NCI-H2029 treated with DMSO at 0.1 percent for 48 hours (cell line): Measurements from ENCODE around the gene LDB2.
"Not testable (repeated sequence)": the region's sequence is repeated elsewhere in the genome, so short reads cannot be mapped to it uniquely, and the experiment has no call there.

ENCODE experiments used
- DNase-seq: peaks from one replicate; lab custom pipeline; 2025; lab: John Stamatoyannopoulos, UW

LDB2 gene

GRCh38 chr4:16596267-16596666, 302.2 kb downstream of the LDB2 start:
- no peak for DNase-seq

- no peak for DNase-seq
These were observed 304.3 kb downstream of the LDB2 start for GRCh38 chr4:16594128-16594527.

GRCh38 chr4:16593386-16593785, 305.1 kb downstream of the LDB2 start:
- no peak for DNase-seq

GRCh38 chr4:16591272-16591826, 307.1 kb downstream of the LDB2 start:
- DNase-seq: no peak

- DNase-seq: no peak
These were observed 307.6 kb downstream of the LDB2 start for GRCh38 chr4:16590797-16591196.

- no peak for DNase-seq
These were observed 309.8 kb downstream of the LDB2 start for GRCh38 chr4:16588651-16589050.

- no peak for DNase-seq
These were observed 310.3 kb downstream of the LDB2 start for GRCh38 chr4:16588149-16588548.

GRCh38 chr4:16585053-16585452, 313.4 kb downstream of the LDB2 start:
- DNase-seq: no peak

GRCh38 chr4:16583764-16584163, 314.7 kb downstream of the LDB2 start:
- no peak for DNase-seq

- no peak for DNase-seq
These were observed 315.9 kb downstream of the LDB2 start for GRCh38 chr4:16582526-16582925.

- DNase-seq: no peak
These were observed 316.4 kb downstream of the LDB2 start for GRCh38 chr4:16582036-16582435.

GRCh38 chr4:16581117-16581516, 317.3 kb downstream of the LDB2 start:
- no peak for DNase-seq

GRCh38 chr4:16580514-16580913, 317.9 kb downstream of the LDB2 start:
- no peak for DNase-seq

GRCh38 chr4:16579866-16580265, 318.6 kb downstream of the LDB2 start:
- DNase-seq: no peak

- DNase-seq: no peak
These were observed 321.3 kb downstream of the LDB2 start for GRCh38 chr4:16577177-16577576.

GRCh38 chr4:16574981-16575380, 323.5 kb downstream of the LDB2 start:
- no peak for DNase-seq

- no peak for DNase-seq
These were observed 324.7 kb downstream of the LDB2 start for GRCh38 chr4:16573739-16574138.

GRCh38 chr4:16573206-16573605, 325.2 kb downstream of the LDB2 start:
- DNase-seq: no peak

GRCh38 chr4:16572631-16573030, 325.8 kb downstream of the LDB2 start:
- no peak for DNase-seq

- no peak for DNase-seq
These were observed 326.3 kb downstream of the LDB2 start for GRCh38 chr4:16572161-16572560.

GRCh38 chr4:16569790-16570189, 328.7 kb downstream of the LDB2 start:
- no peak for DNase-seq

- DNase-seq: not testable (repeated sequence)
These were observed 341.1 kb downstream of the LDB2 start for GRCh38 chr4:16557316-16557715.

- DNase-seq: no peak
These were observed 343.3 kb downstream of the LDB2 start for GRCh38 chr4:16555156-16555555.

GRCh38 chr4:16550531-16550930, 347.9 kb downstream of the LDB2 start:
- DNase-seq: no peak

GRCh38 chr4:16545656-16546055, 352.8 kb downstream of the LDB2 start:
- DNase-seq: no peak
